ENCODE results near the gene TBXAS1. TPM values are rescaled to one million over a fixed set of nuclear protein-coding genes. Genes with fewer than 3 reads are reported as not detected.

Gene TBXAS1
- total RNA-seq, 1 donor from 2014 or later: 4.3 TPM

DNA sequence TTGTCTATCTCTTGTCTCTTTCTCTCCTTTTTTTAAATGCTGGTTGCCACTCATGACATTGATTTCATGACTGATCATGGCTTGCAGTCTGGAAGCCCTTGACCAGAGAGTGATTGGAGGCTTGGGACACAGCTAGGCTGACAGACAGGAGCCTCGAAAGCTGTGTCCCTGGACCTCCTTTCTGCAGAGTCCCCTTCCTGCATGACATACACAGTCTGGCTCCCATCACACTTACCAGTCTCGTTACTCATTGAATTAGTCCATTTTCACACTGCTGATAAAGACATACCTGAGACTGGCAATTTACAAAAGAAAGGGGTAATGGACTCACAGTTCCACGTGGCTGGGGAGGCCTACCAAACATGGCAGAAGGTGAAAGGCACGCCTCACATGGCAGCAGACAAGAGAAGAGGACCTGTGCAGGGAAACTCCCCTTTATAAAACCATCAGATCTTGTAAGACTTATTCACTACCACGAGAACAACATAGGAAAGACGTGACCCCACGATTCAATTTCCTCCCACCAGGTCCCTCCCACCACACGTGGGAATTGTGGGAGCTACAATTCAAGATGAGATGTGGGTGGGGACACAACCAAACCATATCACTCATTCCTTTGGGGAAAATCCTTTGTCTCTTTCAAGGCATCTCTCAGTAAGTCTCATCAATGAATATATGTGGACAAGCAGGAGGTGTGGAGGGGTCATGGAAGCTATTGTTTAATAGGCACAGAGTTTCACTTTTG lies 102.3 kb downstream of the TBXAS1 start:
- intact Hi-C loops (cut with DNase I): no loop called here
- no peak for DNase-seq (ENCODE audit: low spot score)

DNA sequence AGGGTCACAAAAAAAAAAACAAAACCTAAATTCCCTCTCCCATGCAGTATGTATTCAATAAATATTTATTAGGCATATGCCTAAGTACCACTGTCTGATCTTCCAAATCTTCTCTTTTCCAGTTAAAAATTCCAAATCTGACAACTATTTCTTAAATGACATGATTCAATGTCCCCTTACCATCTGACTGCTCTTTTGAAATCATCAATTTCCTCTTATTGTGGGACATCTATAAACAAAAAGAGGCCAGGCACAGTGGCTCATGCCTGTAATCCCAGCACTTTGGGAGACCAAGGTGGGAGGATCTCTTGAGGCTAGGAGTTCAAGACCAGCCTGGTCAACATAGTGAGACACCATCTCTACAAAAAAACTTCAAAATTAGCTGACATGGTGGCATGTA lies 103.5 kb downstream of the TBXAS1 start:
- intact Hi-C loops (cut with DNase I): no loop called here
- no peak for DNase-seq (ENCODE audit: low spot score)

DNA sequence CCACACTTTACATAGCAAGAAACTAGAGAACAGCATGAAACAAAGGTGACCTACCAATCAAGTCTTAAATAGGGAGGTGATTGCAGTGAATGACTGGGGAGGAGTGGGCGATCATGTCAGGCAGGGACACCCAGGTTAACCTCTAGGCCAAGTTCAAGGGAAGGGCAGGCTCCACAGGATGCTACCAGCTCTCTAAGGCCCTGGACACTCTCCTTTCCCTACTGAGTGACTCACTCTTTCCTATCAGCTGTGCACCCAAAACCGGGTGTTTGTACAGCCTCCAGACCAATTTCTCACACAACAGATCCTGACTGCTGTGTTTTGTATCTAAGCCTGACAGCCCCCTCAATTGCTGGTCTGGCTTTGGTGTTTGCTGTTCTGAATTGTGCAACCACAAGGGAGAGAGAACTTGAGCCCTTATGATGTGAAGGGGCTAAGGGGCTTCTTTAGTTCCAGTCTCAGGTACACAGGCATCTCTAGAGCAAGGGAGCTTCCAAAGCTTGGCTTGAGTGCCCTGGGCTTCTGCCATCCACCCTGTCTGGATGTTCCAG lies 107.8 kb downstream of the TBXAS1 start:
- DNase-seq (ENCODE audit: low spot score): no peak
- intact Hi-C loops (cut with DNase I): no loop called here

DNA sequence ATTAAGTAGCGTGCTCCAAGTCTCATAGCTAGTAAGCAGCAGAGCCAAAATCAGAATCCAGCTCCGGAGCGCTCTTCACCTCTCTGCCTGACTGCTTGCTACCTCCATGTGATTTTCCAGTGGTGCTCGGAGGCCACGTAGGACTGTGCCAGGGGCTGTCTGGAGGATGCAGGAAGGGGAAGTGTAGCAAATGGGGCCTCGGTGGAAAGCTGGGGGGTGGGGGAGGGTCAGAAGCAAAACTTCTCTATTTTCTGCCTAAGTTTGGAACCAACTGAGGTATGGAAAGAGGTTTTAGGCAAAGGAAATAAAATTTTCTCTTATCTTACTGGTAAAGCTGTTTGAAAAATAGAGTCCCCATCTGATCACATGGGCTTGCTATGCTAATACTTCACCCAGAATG lies 108.7 kb downstream of the TBXAS1 start:
- no peak for DNase-seq (ENCODE audit: low spot score)
- intact Hi-C loops (cut with DNase I): no loop called here

DNA sequence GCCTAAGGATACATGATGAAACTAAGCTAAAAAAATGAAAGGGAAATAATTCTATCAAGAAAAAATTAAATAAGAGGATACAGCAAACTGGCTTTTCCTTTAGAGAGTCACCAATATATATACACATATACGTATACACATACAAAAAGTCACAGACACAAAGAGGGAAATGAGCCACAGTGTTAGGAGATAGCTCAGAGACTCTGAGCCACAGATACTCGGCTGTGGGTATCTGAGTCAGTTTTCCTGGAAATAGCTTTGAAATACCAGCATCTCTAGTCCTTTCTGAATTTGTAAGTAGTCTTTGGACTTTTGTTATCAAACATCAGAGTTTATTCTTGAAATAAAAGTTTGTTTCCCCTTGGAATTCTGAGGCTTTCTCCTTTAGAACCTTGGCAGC lies 111.8 kb downstream of the TBXAS1 start:
- no peak for DNase-seq (ENCODE audit: low spot score)
- intact Hi-C loops (cut with DNase I): no loop called here

DNA sequence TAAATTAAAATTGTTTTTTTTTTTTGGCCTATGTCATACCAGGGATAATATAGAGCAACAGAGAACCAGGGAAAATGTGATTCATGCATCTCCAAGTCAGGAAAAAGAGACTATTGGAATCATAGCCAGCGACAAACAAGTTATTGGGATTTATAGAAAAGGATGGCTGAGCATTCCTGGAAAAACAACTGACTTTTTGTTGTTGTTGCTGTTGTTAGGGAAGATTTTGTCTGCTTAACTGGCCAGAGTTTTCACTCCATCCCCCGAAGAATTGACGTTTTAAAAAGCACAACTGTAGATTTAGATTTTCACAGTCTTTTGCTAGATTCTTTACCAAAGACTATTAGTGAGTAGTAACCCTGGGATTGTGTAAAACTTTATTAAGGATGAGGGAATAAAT lies 112.4 kb downstream of the TBXAS1 start:
- intact Hi-C loops (cut with DNase I): no loop called here
- DNase-seq (ENCODE audit: low spot score): no peak

DNA sequence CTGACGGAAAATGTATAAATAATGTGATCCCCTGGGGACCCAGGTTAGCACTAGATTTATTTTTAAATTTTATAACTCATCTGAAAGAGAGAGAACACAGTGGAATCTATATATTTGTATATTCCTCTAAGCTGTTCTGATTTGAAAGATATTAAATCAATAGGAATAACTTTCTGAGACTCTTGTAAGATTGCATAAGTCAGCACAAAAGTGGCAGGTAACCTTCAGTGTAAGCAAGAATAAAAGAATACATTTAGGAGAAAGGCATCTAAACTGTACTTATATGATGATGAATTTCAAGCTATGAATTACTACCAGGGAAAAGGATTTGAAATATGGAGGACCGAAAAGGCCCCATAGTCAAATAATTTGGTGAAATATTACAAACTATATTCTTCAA lies 112.8 kb downstream of the TBXAS1 start:
- DNase-seq (ENCODE audit: low spot score): no peak
- intact Hi-C loops (cut with DNase I): no loop called here

DNA sequence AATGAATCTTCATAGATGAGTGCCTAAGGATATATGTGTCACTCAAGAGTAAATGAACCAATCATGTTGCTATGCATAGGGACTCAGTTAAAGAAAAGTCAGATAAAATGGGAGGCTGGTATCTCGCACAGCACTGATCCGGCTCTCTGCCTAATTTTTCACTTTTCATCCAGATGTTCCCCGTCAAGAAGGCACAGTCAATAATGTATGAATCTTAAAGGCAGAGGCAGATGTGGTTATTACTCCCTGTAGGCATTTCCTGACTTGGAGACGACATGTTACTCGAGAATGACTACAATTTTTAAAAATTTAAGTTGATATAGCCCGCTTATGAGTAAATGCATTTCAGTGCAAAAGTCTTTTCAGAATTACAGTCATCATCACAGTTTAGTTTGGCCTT lies 113.6 kb downstream of the TBXAS1 start:
- DNase-seq (ENCODE audit: low spot score): no peak
- intact Hi-C loops (cut with DNase I): no loop called here

DNA sequence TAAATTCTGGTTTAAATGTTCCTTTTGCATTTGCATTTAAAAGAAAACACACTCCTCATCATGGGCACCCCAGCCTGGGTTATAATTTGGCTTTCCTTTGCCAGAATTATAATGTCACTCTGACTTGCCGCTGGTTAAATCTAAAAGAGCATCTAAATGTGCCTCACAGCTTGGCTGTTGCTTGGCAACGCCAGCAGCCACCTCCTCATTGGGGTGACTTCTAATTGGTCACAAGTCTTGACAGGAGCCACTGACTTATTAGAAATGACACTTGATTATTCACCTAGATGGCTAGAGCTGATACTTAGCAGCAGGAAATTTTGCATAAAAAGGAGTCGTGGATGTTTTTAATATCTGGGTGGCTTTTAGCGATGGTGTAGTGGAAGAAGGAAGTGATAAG lies 114.3 kb downstream of the TBXAS1 start:
- no peak for DNase-seq (ENCODE audit: low spot score)
- intact Hi-C loops (cut with DNase I): no loop called here

DNA sequence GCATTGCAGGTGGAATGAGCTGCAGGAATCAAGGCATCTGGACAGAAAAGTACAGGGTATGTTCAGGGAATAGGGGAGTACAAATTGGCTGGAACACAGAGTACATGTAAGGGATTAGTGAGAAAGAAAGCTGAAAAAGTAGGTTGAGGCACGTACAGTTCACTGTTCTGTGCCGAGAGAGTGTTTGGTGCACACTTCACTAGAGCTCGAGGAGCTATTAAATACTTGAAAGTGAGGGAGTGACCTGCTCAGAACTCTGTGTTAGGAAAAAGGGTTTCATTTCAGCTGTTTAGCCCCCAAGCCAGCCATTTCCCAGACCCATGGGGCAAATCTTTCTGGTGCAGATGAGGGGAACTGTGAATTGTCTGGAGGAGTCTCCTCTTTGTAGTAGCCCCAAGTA lies 115.2 kb downstream of the TBXAS1 start:
- no peak for DNase-seq (ENCODE audit: low spot score)
- intact Hi-C loops (cut with DNase I): loop anchor here (2.0 kb wide), 1 partner anchor 17 kb away; no protein-coding TSS in a partner anchor

DNA sequence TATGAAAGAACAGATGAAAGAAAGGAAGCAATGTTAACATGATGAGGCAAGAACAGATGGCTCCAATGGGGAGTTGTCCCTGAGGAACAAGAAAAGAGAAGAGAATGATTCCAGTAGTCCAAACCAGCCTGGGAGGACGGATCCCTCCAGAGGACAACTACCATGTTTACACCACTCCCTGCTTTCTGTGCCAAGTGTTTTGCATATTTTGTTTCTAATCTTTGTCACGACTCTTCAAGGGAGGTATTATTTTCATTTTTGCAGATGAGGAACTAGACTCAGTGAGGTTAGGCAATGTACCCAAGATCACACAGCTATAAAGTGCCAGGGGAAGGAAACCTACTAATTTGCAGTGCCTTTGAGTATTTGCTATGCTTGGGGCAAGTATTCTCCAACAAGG lies 117.5 kb downstream of the TBXAS1 start:
- intact Hi-C loops (cut with DNase I): no loop called here

DNA sequence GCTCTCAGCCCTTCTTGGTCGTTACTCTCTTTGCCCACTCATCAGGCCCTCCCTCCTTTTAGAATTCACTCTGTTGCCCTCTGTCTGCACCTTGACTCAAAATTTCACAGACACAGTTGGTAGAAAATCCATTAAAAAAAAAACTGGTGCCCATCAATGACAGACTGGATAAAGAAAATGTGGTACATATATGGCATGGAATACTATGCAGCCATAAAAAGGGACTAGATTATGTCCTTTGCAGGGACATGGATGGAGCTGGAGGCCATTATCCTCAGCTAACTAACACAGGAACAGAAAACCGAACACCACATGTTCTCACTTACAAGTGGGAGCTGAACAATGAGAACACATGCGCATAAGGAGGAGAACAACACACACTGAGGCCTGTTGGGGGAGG lies 118.0 kb downstream of the TBXAS1 start:
- intact Hi-C loops (cut with DNase I): no loop called here
- no peak for DNase-seq (ENCODE audit: low spot score)

More for the DNA sequence above, 117.5 kb downstream of the TBXAS1 start:
- no peak for DNase-seq (ENCODE audit: low spot score)

DNA sequence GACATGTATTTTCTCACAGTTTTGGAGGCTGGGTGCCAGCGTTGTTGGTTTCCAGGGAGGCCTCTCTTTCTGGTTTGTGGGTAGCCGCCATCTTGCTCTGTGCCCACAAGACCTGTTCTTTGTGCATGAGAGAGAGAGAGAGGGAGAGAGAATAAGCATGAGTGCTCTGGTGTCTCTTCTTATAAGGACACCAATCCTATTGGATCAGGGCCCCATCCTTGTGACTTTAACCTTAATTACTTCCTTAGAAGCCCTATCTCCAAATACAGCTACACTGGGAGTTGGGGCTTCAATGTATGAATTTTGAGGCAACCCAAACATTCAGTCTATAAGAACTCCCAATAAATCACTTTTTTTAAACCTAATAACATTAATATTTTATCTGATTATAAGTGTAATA lies 119.1 kb downstream of the TBXAS1 start:
- intact Hi-C loops (cut with DNase I): no loop called here

DNA sequence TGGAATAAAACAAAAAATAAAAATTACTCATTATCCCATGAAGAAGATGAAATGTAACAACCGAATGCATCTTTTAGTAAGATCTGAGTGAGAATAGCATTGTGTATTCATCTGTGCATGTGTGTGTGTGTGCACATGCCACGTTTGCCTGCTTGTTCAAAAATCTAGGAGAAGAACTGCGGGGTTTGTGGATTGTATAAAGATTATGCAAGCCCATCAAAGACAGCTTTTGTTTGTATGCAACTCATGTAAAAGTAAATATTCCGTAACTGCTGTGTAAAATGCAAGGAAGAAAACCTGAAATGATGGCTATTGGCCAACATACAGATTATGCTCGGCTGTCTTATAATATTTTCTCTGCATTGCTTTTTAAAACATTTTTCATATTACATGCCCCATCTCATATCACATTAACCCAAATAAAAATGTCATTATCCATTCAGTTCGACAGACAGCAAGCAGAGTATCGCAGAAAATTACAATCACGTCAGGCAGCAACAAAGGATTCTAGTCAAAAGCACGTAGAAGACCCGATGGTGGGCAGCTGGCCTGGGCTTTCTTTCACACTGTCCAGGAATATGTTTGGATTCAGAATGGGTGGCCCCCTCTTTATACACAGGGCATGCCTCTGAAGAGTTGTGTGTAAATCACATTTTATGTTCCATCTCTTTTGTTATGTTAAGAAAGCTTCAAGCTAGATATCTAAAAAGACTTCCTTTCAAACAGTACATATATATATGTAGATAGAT lies 119.7 kb downstream of the TBXAS1 start:
- intact Hi-C loops (cut with DNase I): no loop called here
- no peak for DNase-seq (ENCODE audit: low spot score)

More for the DNA sequence above, 119.1 kb downstream of the TBXAS1 start:
- no peak for DNase-seq (ENCODE audit: low spot score)

DNA sequence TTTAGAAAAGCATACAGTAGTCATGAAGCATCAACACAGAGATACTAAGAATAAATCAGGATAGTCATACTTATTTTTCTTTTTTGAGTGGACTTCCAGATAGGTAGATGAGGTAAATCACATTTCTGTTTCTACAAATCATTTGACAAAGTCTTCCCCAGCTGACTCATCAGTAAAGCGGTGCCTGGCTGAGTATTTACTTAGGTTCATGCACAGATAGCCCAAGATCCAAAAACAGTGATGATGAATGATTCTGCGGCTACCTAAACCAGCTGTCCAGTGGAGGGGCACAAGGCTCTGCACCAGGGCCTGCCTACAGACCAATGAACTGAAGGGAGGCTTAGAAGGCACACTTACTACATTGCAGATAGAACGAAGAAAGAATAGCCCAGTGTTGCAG lies 120.6 kb downstream of the TBXAS1 start:
- intact Hi-C loops (cut with DNase I): no loop called here
- no peak for DNase-seq (ENCODE audit: low spot score)

DNA sequence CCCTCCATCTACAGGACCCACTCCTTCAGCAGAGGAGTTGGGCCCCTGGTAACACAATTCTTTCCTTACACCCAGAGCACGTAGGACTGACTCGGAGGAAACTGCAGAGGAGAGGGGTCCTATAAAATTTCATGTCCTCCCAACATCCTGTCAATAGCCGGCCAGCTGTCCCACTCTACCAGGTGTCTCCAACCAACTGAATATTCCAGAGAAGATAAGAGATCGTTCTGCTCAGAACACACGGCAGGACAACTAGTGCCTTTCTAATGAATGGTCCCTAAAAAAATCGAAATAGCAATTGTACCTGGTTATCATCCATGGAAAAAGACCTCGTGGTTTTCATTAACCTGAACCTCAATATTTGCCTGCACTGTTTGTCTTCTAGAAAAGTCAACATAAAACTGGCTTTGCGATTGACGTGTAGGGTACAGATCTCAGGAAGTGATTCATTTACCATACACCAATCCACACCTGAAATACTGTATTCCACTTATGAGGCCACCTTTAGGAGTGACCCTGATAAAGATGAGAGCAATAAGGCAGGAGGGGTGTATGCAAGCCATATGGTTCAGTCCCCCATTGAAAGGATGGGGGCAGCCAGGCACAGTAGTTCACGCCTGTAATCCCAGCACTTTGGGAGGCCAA lies 121.9 kb downstream of the TBXAS1 start:
- intact Hi-C loops (cut with DNase I): no loop called here
- no peak for DNase-seq (ENCODE audit: low spot score)

DNA sequence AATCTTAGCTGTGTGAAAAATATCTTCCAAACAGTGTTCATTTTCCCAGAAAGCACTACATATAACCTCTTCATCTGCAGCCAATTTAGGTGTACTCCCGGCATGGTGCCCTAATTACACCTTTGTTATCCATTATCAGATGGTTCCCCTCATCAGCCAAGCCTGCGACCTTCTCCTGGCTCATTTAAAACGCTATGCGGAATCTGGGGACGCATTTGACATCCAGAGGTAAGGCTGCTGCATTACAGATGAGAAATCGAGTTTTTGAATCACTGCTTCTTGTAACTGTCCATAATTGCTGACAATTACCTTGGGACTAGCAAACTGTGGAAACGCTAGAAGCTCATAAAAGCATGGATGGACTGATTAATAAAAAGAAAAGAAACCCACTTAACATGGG lies 124.2 kb downstream of the TBXAS1 start:
- intact Hi-C loops (cut with DNase I): no loop called here
- DNase-seq (ENCODE audit: low spot score): no peak

DNA sequence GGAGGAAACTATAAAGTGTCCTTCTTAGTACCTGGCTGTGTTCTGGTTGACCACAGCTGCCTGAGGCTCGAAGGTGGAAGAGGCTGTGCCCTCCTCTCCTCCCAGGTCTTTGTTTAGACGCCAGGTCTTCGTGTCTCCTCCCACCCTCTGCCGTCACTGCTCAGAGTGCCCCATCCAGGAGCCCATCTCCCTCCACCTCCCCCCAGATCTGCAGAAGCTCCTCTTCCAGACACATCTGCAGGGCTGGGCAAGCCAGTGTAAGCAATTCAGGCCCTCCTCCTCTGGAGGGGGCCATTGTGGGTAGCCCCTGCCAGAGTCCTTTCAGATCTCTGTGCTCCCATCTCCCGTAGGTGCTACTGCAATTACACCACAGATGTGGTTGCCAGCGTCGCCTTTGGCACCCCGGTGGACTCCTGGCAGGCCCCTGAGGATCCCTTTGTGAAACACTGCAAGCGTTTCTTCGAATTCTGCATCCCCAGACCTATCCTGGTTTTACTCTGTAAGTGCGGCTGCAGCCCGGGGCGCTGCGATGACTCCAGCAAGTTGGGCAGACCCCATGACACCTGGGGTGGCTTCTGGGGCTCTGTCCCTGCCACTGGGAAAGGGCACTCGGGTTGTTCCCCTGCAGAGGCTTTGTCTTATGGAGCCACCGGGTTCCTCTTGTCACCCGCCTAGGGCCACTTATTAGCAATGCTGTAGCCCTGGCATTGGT lies 126.2 kb downstream of the TBXAS1 start:
- DNase-seq (ENCODE audit: low spot score): no peak
- intact Hi-C loops (cut with DNase I): no loop called here

DNA sequence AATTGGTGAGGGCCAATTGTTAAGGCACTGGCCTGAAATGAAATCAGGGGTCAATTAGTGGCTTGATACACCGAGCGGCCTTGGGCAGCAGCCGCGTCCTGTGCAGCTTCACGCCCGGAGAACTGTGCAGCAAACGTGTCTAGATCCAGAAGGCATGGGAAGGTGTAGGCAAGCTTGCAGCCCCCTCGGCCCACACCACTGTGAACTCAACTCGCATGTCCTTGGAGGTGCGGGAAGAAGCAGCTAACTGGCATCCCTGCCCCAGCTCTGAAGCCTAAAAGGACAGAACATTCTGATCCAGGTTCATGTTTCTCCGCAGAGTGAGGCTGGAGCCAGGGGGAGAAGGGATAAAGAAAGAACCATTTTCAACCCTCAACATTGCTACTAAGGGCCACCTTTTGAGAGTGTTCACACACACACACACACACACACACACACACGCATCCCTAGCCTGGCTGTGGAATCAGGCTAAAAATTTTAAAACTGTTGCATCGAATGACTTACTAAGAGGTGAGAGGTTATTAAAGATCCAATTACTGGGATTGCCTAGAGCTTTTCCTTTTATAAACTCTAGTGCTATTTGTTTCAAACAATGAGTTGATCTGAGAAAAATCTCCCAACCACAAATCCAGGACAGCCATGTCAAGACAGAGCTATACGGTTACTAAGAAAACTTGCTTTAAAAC lies 129.7 kb downstream of the TBXAS1 start:
- intact Hi-C loops (cut with DNase I): no loop called here
- no peak for DNase-seq (ENCODE audit: low spot score)
